Ishikawa (cell line): ENCODE data around the gene OSR1.

ENCODE experiments used
- CEBPB ChIP-seq: IDR thresholded peaks from 2 replicates; pipeline ENCODE4 v1.6.1; 2012
- CREB1 ChIP-seq: IDR thresholded peaks from 2 replicates; pipeline ENCODE4 v1.6.1; 2012; ENCODE audit warnings: low read depth
- EP300 ChIP-seq: IDR thresholded peaks from 2 replicates; pipeline ENCODE4 v1.6.1; 2012; ENCODE audit warnings: borderline replicate concordance
- FOXM1 ChIP-seq: IDR thresholded peaks from 2 replicates; pipeline ENCODE4 v1.6.1; 2012; ENCODE audit warnings: low read depth, borderline replicate concordance
- NFIC ChIP-seq: IDR thresholded peaks from 2 replicates; pipeline ENCODE4 v1.6.1; 2012
- RAD21 ChIP-seq: IDR thresholded peaks from 2 replicates; pipeline ENCODE4 v1.6.1; 2012; ENCODE audit warnings: low read depth
- REST ChIP-seq: IDR thresholded peaks from 2 replicates; pipeline ENCODE4 v1.6.1; 2012; ENCODE audit warnings: low read depth, mild to moderate bottlenecking
- TAF1 ChIP-seq: IDR thresholded peaks from 2 replicates; pipeline ENCODE4 v1.6.1; 2012; ENCODE audit warnings: low read depth, mild to moderate bottlenecking
- TCF12 ChIP-seq: IDR thresholded peaks from 2 replicates; pipeline ENCODE4 v1.6.1; 2012; ENCODE audit warnings: low read depth
- TEAD4 ChIP-seq: IDR thresholded peaks from 2 replicates; pipeline ENCODE4 v1.6.1; 2012
- YY1 ChIP-seq: IDR thresholded peaks from 2 replicates; pipeline ENCODE4 v1.6.1; 2012; ENCODE audit warnings: low read depth
- TF ChIP-seq, protein P1 (sequence below): IDR thresholded peaks from 2 replicates; pipeline ENCODE4 v1.6.1; 2012

GRCh38 chr2:19319698-19320097, 38.7 kb downstream of the OSR1 start:
- no peak for TF ChIP-seq FOXM1
- TF ChIP-seq REST = no peak
- TF ChIP-seq CREB1 = no peak
- TF ChIP-seq, protein P1, sequence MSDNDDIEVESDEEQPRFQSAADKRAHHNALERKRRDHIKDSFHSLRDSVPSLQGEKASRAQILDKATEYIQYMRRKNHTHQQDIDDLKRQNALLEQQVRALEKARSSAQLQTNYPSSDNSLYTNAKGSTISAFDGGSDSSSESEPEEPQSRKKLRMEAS = no peak
- TF ChIP-seq CEBPB = no peak
- TF ChIP-seq RAD21 = no peak
- TF ChIP-seq TEAD4 = no peak
- TF ChIP-seq EP300 = no peak
- TF ChIP-seq TCF12 = no peak
- TF ChIP-seq NFIC = no peak
- TF ChIP-seq TAF1 = no peak
- TF ChIP-seq YY1 = no peak
